HG02938 (cell line): ENCODE results near the gene SETD2.

Experiments
- ATAC-seq: cut with Tn5 transposase; IDR thresholded peaks from one replicate; pipeline ENCODE4 v1.9.1; 2021; ENCODE audit warnings: mild to moderate bottlenecking, moderate library complexity; ENCODE audit not compliant: unreplicated experiment

Gene SETD2

GRCh38 chr3:46987743-46988401 is 176.0 kb downstream of the SETD2 start:
- ATAC-seq: peak; percentile 66

- ATAC-seq: no peak
Measured at GRCh38 chr3:46987319-46987742, 176.6 kb downstream of the SETD2 start.

GRCh38 chr3:46986782-46987310 is 177.1 kb downstream of the SETD2 start:
- ATAC-seq: no peak

- no peak for ATAC-seq
Measured at GRCh38 chr3:46986055-46986730, 177.7 kb downstream of the SETD2 start.

GRCh38 chr3:46985588-46985987 is 178.3 kb downstream of the SETD2 start:
- ATAC-seq: no peak

- no peak for ATAC-seq
Measured at GRCh38 chr3:46984591-46985459, 179.1 kb downstream of the SETD2 start.

- ATAC-seq: no peak
Measured at GRCh38 chr3:46982546-46982945, 181.4 kb downstream of the SETD2 start.

- no peak for ATAC-seq
Measured at GRCh38 chr3:46981932-46982471, 181.9 kb downstream of the SETD2 start.

GRCh38 chr3:46979958-46980497 is 183.9 kb downstream of the SETD2 start:
- peak; percentile 6 for ATAC-seq

- ATAC-seq: peak; percentile 63
Measured at GRCh38 chr3:46978985-46979944, 184.6 kb downstream of the SETD2 start, which contains the start of gene NBEAL2. Gene NBEAL2, plus strand, starts transcription at chr3:46979666. Its CDS starts 196 bp downstream, at chr3:46979862.

GRCh38 chr3:46978381-46978780 is 185.5 kb downstream of the SETD2 start:
- ATAC-seq: no peak

GRCh38 chr3:46977811-46978195 is 186.1 kb downstream of the SETD2 start:
- ATAC-seq: no peak

- peak; percentile 63 for ATAC-seq
Measured at GRCh38 chr3:46976326-46977190, 187.4 kb downstream of the SETD2 start, which contains the start of gene CCDC12. Gene CCDC12, minus strand, starts transcription at chr3:46976745. Its CDS starts 13 bp downstream, at chr3:46976732.

GRCh38 chr3:46974421-46975171 is 189.3 kb downstream of the SETD2 start:
- no peak for ATAC-seq

GRCh38 chr3:46972396-46972795 is 191.5 kb downstream of the SETD2 start:
- ATAC-seq: no peak

- no peak for ATAC-seq
Measured at GRCh38 chr3:46971742-46972141, 192.2 kb downstream of the SETD2 start.

- no peak for ATAC-seq
Measured at GRCh38 chr3:46971151-46971550, 192.8 kb downstream of the SETD2 start.
